HG02642 (cell line): ENCODE measurements around the gene ATP2C1.
"Not testable (repeated sequence)": the region's sequence is repeated elsewhere in the genome, so short reads cannot be mapped to it uniquely, and the experiment has no call there.

ENCODE experiments used
- ATAC-seq: cut with Tn5 transposase; IDR thresholded peaks from one replicate; pipeline ENCODE4 v1.9.1; 2021; ENCODE audit warnings: mild to moderate bottlenecking; ENCODE audit not compliant: unreplicated experiment, poor library complexity

The ATP2C1 gene

DNA sequence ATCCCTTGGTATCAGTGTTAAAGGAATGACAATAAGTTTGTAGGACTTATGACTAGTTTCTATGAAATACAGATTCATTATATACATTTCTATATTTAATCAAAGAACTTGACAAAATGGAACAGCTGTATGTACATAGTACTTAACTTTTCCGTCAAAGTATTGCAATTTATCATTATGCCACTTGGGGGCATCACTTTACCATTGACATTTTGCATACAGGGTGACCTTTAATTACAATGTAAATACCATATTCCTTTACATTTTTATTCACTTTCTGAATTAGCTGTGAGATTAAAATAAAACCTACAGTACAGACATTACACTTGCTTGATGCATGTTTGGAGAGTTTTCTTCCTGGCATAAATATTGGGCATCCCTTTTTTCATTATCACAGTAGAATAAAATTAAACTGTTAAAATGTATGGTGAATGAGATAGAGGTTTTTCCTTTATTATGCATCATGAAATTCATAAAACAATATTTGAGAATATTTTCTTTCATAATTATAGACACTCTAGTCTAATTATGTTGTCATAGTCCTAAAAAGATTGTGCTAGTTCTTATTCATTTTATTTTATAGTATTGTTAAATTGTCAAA lies 139.7 kb downstream of the ATP2C1 start:
- no peak for ATAC-seq

DNA sequence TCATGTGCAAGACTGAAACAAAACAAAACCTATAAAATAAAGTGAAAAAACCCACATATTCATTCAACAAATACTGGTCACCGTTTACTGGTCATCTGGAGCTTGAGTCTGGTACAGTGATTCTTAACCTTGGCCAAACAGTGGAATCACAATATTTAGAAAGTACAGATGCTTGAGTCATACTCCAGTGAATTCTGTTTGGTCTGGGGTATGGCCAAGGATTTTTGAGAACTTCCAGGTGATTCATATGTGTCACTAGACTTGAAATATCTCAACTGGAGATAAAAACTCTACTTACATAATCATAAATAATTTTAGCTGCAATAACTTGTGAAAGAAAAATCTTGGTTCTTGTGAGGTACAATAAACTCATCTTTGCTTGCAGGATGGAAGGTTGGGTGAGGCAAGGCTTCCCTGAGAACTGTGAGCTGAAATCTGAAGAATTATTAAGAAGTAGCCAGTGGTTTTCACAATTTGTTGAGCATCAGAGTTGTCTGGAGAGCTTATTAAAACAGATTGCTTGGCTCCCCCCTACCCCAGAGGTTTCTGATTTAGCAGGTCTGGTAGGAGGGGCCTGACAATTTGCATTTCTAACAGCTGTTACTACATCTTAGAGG lies 142.4 kb downstream of the ATP2C1 start:
- no peak for ATAC-seq

GRCh38 chr3:131036986-131037385 lies 143.1 kb downstream of the ATP2C1 start:
- no peak for ATAC-seq

DNA sequence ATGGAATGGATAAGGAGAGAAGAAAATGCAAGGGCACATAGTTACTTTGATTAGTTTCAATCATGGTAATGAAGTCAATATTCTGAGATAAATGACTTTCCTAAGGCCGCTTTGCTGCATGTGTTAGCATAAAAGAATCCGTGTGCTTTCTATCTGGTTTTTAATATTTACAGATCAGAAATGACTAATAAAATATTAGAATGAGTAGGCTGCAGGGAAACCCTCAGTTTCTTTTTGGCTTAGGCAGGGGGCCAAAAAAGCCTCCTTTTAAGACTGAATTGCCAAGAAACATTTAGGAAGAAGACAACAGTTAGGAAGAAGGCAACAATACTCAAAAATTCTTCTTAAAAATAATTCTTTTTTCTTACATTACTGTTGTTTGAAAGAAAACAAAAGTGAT lies 144.4 kb downstream of the ATP2C1 start:
- ATAC-seq: no peak

DNA sequence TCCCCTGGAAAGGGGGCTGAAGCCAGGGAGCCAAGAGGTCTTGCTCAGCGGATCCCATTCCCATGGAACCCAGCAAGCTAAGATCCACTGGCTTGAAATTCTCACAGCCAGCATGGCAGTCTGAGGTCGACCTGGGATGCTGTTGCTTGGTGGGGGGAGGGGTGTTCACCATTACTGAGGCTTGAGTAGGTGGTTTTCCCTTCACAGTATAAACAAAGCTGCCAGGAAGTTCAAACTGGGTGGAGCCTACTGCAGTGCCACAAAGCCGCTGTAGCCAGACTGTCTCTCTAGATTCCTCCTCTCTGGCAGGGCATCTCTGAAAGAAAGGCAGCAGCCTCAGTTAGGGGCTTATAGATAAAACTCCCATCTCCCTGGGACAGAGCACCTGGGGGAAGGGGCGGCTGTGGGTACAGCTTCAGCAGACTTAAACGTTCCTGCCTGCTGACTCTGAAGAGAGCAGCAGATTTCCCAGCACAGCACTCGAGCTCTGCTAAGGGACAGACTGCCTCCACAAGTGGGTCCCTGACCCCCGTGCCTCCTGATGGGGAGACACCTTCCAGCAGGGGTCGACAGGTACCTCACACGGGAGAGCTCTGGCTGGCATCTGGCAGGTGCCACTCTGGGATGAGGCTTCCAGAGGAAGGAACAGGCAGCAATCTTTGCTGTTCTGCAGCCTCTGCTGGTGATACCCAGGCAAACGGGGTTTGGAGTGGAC lies 148.5 kb downstream of the ATP2C1 start:
- ATAC-seq: not testable (repeated sequence)

GRCh38 chr3:131047582-131047981 lies 153.7 kb downstream of the ATP2C1 start:
- ATAC-seq: no peak

GRCh38 chr3:131048030-131048429 lies 154.1 kb downstream of the ATP2C1 start:
- ATAC-seq: no peak

- no peak for ATAC-seq
Observed at GRCh38 chr3:131050001-131050400, 156.1 kb downstream of the ATP2C1 start.

DNA sequence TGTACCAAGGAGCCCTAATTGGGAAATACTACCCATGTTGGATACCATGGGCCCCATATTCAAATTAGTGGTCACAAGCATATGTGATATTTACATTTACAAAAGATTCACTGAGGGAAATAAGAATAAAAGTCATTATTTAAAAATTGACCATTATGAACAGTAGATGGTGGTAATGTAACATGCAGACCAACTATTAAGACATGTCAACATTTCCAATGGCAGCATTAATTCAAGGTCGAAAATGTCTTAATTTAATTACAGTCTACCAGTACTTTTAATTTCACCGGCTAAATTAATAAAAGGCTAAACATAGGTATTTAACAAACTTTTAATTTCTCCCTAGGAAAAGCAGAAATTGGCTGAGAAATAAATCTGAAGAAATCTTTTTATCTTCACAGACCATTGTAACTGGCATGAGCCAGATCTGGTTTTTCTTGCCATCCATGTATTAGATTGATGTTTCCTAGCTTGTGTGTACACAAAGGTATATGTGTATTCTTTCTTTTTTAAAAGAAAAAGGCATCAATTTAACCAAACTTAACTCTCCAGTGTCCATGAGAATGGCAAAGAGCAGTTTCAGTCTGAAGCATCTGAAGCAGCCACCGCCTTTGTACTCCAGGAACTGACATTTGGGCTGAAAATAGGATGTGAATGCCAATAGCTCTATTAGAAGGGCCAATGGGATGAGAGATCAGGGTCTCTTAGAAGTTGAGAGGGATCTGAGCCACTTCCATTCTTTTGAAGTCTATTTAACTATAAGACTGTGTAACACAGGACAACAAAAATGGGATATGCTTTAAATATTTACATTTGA lies 159.4 kb downstream of the ATP2C1 start:
- no peak for ATAC-seq
